GM12878 (cell line): ENCODE results near the gene ZSCAN10. TPM values are rescaled to one million over a fixed set of nuclear protein-coding genes. Genes with fewer than 3 reads are reported as not detected.
A peak's percentile ranks its signal among the peaks of the same experiment; 100 is the strongest.

Experiments
- ATF2 ChIP-seq: IDR thresholded peaks from 2 replicates; pipeline ENCODE4 v1.6.1; 2012; ENCODE audit warnings: low read length, inconsistent platforms
- ATF3 ChIP-seq: IDR thresholded peaks from 2 replicates; pipeline ENCODE4 v1.6.1; 2011; ENCODE audit warnings: low read depth, mild to moderate bottlenecking, low read length, moderate library complexity, borderline replicate concordance; ENCODE audit errors: extremely low read depth
- BACH1 ChIP-seq: fragments of 450-650 bp; IDR thresholded peaks from 2 replicates; pipeline ENCODE4 v1.6.1; 2017; ENCODE audit warnings: mild to moderate bottlenecking, borderline replicate concordance
- BCL3 ChIP-seq: IDR thresholded peaks from 2 replicates; pipeline ENCODE4 v1.6.1; 2011; ENCODE audit warnings: borderline replicate concordance, low read depth, mild to moderate bottlenecking, moderate library complexity, low read length; ENCODE audit not compliant: insufficient read depth, poor library complexity, severe bottlenecking
- BHLHE40 ChIP-seq, 2 experiments: fragments of 450-650 bp in 1 of 2; IDR thresholded peaks; 2 replicates each; pipeline ENCODE4 v1.6.1; 2011 to 2017; ENCODE audit warnings: low read depth in 2 of 2, borderline replicate concordance in 1 of 2, improper control_type of control experiment in 1 of 2, low read length in 1 of 2, mild to moderate bottlenecking in 1 of 2
- CHD2 ChIP-seq: IDR thresholded peaks from 2 replicates; pipeline ENCODE4 v1.6.1; 2011; ENCODE audit warnings: low read depth, low read length, improper control_type of control experiment, borderline replicate concordance
- ELK1 ChIP-seq: IDR thresholded peaks from 2 replicates; pipeline ENCODE4 v1.6.1; 2012; ENCODE audit warnings: low read depth, low read length, improper control_type of control experiment
- ETV6 ChIP-seq, 2 experiments: fragments of 450-650 bp in 1 of 2; IDR thresholded peaks in 1 of 2; conservative IDR thresholded peaks in 1 of 2; 2 replicates each; pipeline ENCODE4 v1.6.1; 2014; ENCODE audit warnings: antibody characterized with exemption in 1 of 2, borderline replicate concordance in 1 of 2, low read depth in 1 of 2, mild to moderate bottlenecking in 1 of 2, moderate library complexity in 1 of 2
- GABPA ChIP-seq: IDR thresholded peaks from 2 replicates; pipeline ENCODE4 v1.6.1; 2014; ENCODE audit warnings: antibody characterized with exemption, low read depth, mild to moderate bottlenecking, inconsistent platforms
- GATAD2B ChIP-seq: fragments of 450-650 bp; conservative IDR thresholded peaks from 2 replicates; pipeline ENCODE4 v1.6.1; 2017; ENCODE audit warnings: low read depth, mild to moderate bottlenecking, moderate library complexity
- IKZF1 ChIP-seq: fragments of 450-650 bp; conservative IDR thresholded peaks from 2 replicates; pipeline ENCODE4 v1.6.1; 2017; ENCODE audit warnings: antibody characterized with exemption, mild to moderate bottlenecking
- KLF5 ChIP-seq: fragments of 450-650 bp; IDR thresholded peaks from 2 replicates; pipeline ENCODE4 v1.6.1; 2014; ENCODE audit warnings: mild to moderate bottlenecking; ENCODE audit not compliant: partially characterized antibody
- MXI1 ChIP-seq: fragments of 150-350 bp; IDR thresholded peaks from 2 replicates; pipeline ENCODE4 v1.6.1; 2011; ENCODE audit warnings: low read depth, mild to moderate bottlenecking, inconsistent platforms, low read length, improper control_type of control experiment
- POU2F2 ChIP-seq: IDR thresholded peaks from 3 replicates; pipeline ENCODE4 v1.6.1; 2011; ENCODE audit warnings: low read depth, mild to moderate bottlenecking, low read length, borderline replicate concordance
- SREBF2 ChIP-seq: IDR thresholded peaks from 2 replicates; pipeline ENCODE4 v1.6.1; 2012; ENCODE audit warnings: mild to moderate bottlenecking, low read length
- SRF ChIP-seq, 2 experiments: IDR thresholded peaks; 2 replicates each; pipeline ENCODE4 v1.6.1; 2011; ENCODE audit warnings: low read depth in 2 of 2, low read length in 2 of 2, mild to moderate bottlenecking in 1 of 2, moderate library complexity in 1 of 2
- WRNIP1 ChIP-seq: IDR thresholded peaks from 2 replicates; pipeline ENCODE4 v1.6.1; 2011; ENCODE audit warnings: low read depth, low read length, improper control_type of control experiment, borderline replicate concordance
- YBX1 ChIP-seq: fragments of 450-650 bp; IDR thresholded peaks from 2 replicates; pipeline ENCODE4 v1.6.1; 2016; ENCODE audit warnings: antibody characterized with exemption
- ZNF207 ChIP-seq: fragments of 450-650 bp; IDR thresholded peaks from 2 replicates; pipeline ENCODE4 v1.6.1; 2014; ENCODE audit warnings: antibody characterized with exemption, mild to moderate bottlenecking, borderline replicate concordance
- ZNF592 ChIP-seq: fragments of 450-650 bp; IDR thresholded peaks from 2 replicates; pipeline ENCODE4 v1.6.1; 2017; ENCODE audit warnings: mild to moderate bottlenecking, moderate library complexity
- polyA plus RNA-seq, 11 experiments: library from polyadenylated mRNA; depleted of rRNA in 4 of 11; unstranded in 6 of 11; stranded (reverse) in 5 of 11; fragments of >200 nt; fragmentation: Nextera tagmentation in 4 of 11; fragmentation: Illumina TruSeq in 1 of 11; extraction: Ambion mirVana in 4 of 11; extraction: Trizol in 1 of 11; gene quantifications; 1 replicate in 1 of 11; 2 replicates in 10 of 11; pipeline versions ENCODE4 v1.2.1 to v1.2.3, GENCODE V29; 2011 to 2016; ENCODE audit warnings: inconsistent platforms in 2 of 11, missing spikeins in 2 of 11, low read depth in 1 of 11
- total RNA-seq, 4 experiments: library from RNA; depleted of rRNA in 3 of 4; stranded (reverse); fragments of >200 nt in 3 of 4; fragmentation: Illumina TruSeq in 1 of 4; extraction: Trizol in 1 of 4; gene quantifications; 2 replicates each; pipeline versions ENCODE4 v1.2.1 to v1.2.3, GENCODE V29; 2013 to 2021

The ZSCAN10 gene
- total and polyA plus RNA-seq, 10 of the 15 experiments (the other 5 are each of a cell fraction or from before 2014, with no cell fraction given), result 0.06 to 0.33 TPM; not detected in 8

- TF ChIP-seq POU2F2 (peak; percentile 46; the same call in 1 of the 3 replicates), KLF5 (no peak), ETV6 (conservative IDR thresholded peaks at IDR 0.05 in 1 of 2, IDR thresholded peaks at IDR 0.05 in 1 of 2; ENCODE audit: borderline replicate concordance in 1 of 2, low read depth in 1 of 2) (no peak), SRF (IDR thresholded peaks at IDR 0.05; ENCODE audit: low read depth in 2 of 2, low read length in 2 of 2) (peak in 1 of 2 experiments; percentile 85; a peak in 2 of 4 replicates), SREBF2 (no peak), ELK1 (peak; percentile 51; the same call in 1 of the 2 replicates), ATF2 (no peak), GATAD2B (peak; percentile 90), YBX1 (no peak), MXI1 (peak; percentile 88), BHLHE40 (IDR thresholded peaks at IDR 0.05; ENCODE audit: borderline replicate concordance in 1 of 2, low read depth in 2 of 2, low read length in 1 of 2) (peak in 1 of 2 experiments; percentile 54; a peak in 2 of 4 replicates), WRNIP1 (0 out of 2 replicates have a peak, but pooled peaks have one; percentile 51), GABPA (peak; percentile 94), ZNF207 (0 out of 2 replicates have a peak, but pooled peaks have one; percentile 67), IKZF1 (peak; percentile 68), ATF3 (no peak), BCL3 (no peak), CHD2 (peak; percentile 64; the same call in 1 of the 2 replicates), ZNF592 (no peak), BACH1 (peak; percentile 36; the same call in 1 of the 2 replicates)
Measured at GRCh38 chr16:3106205-3106928, 7.3 kb upstream of the ZSCAN10 start (continued).
